ENCODE measurements around the gene C1orf216. TPM values are rescaled to one million over a fixed set of nuclear protein-coding genes. Genes with fewer than 3 reads are reported as not detected.

The C1orf216 gene
- total and polyA plus RNA-seq, 10 of the 15 experiments (the other 5 are each of a cell fraction or from before 2014, with no cell fraction given): 2.9 to 17.2 (median 11.3) TPM

DNA sequence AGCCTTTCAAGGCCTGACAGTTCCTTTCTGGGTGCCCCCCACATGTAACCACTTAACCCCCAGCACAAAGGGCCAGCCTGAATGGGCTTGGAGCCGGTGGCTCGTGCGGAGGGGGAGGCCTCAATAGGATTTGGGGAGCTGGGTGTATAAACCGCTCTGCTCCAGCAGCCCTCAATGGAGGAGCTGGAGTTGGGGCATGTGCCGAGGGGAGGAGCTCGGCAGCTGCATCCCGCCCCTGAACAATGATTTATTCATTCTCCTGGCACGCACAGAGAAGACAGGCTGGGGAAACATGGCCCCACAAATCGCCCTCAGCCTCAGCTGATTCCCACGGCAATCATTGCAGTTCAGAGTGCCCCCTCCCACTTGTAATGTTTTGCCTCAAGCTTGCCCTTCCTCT lies 6.9 kb upstream of the C1orf216 start:
- H3K79me2 ChIP-seq (ENCODE audit: control insufficient read depth, insufficient read depth, low read length): no peaks in the 10 kb centered on the region
- no peaks in the 10 kb centered on the region for H3K9me3 ChIP-seq (replicated peaks; ENCODE audit: control insufficient read depth, insufficient read depth, low read length)
- WGBS (ENCODE audit: insufficient coverage, insufficient replicate concordance, low lambda C conversion rate, missing lambda C conversion rate): 84% methylated on average over 10 of the region's 10 CpGs
- H2AFZ ChIP-seq (ENCODE audit: control insufficient read depth, low read depth, low read length): no peak overlapping the region
- intact Hi-C loops (cut with micrococcal nuclease; ENCODE audit: unreplicated experiment) (no loop called here), in situ Hi-C loops (cut with MboI) (loop anchor here (5.0 kb wide), 1 partner anchor 93 kb away; no protein-coding TSS in a partner anchor)
- ATAC-seq: no peak
- ChIA-PET POLR2A (interaction anchor here (0.7 kb wide), 1 partner anchor 189 kb away, joined by 4 read pairs; no protein-coding TSS in a partner anchor), RAD21 (ENCODE audit: unreplicated experiment) (interaction anchor here (0.6 to 2.6 kb wide), 7 partner anchors 10 to 275 kb away, joined by 3 to 7 read pairs (median 4); no protein-coding TSS in a partner anchor), CTCF (interaction anchor here (1.1 to 7.5 kb wide), 11 partner anchors 11 to 274 kb away, joined by 3 to 109 read pairs (median 18); partner anchors contain the start of genes C1orf216 and TFAP2E), SMC1A (ENCODE audit: uncharacterized antibody, unreplicated experiment) (interaction anchor here (0.7 to 5.0 kb wide), 9 partner anchors 12 to 161 kb away, joined by 3 to 47 read pairs (median 5); partner anchors contain the start of gene CLSPN)
- no peak overlapping the region for H3K4me2 ChIP-seq (ENCODE audit: control insufficient read depth, insufficient read depth)
- no peak for FAIRE-seq
- no peak overlapping the region for H3K4me3 ChIP-seq
- H3K27me3 ChIP-seq (replicated peaks in 1 of 2; ENCODE audit: control insufficient read depth in 2 of 2, insufficient read depth in 2 of 2, low read length in 1 of 2): no peaks in the 10 kb centered on the region
- H3K4me1 ChIP-seq (ENCODE audit: control insufficient read depth, insufficient read depth, low read length): no peaks in the 10 kb centered on the region
- H3K9ac ChIP-seq (ENCODE audit: control insufficient read depth, insufficient read depth, low read length): no peak overlapping the region
- no peaks in the 10 kb centered on the region for H4K20me1 ChIP-seq (ENCODE audit: control insufficient read depth, insufficient read depth)
- no peak for DNase-seq (ENCODE audit: low read depth, low spot score)
- no peak overlapping the region for H3K27ac ChIP-seq (ENCODE audit: control insufficient read depth, insufficient read depth)
- BruUV-seq (replicated peaks): no TSS peak
- H3K36me3 ChIP-seq (ENCODE audit: control insufficient read depth in 2 of 2, insufficient read depth in 2 of 2, low read length in 1 of 2): peaks cover 0 to 2% of the 10 kb centered on the region in 2 experiments; a peak in 2 of 4 replicates
- no peak for TF ChIP-seq KAT2A (conservative IDR thresholded peaks at IDR 0.05; ENCODE audit: control insufficient read depth, low read depth, low read length)
- TF ChIP-seq, protein P1, sequence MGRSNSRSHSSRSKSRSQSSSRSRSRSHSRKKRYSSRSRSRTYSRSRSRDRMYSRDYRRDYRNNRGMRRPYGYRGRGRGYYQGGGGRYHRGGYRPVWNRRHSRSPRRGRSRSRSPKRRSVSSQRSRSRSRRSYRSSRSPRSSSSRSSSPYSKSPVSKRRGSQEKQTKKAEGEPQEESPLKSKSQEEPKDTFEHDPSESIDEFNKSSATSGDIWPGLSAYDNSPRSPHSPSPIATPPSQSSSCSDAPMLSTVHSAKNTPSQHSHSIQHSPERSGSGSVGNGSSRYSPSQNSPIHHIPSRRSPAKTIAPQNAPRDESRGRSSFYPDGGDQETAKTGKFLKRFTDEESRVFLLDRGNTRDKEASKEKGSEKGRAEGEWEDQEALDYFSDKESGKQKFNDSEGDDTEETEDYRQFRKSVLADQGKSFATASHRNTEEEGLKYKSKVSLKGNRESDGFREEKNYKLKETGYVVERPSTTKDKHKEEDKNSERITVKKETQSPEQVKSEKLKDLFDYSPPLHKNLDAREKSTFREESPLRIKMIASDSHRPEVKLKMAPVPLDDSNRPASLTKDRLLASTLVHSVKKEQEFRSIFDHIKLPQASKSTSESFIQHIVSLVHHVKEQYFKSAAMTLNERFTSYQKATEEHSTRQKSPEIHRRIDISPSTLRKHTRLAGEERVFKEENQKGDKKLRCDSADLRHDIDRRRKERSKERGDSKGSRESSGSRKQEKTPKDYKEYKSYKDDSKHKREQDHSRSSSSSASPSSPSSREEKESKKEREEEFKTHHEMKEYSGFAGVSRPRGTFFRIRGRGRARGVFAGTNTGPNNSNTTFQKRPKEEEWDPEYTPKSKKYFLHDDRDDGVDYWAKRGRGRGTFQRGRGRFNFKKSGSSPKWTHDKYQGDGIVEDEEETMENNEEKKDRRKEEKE (IDR thresholded peaks at IDR 0.05): no peak
- no peak for TF ChIP-seq RELA (IDR thresholded peaks at IDR 0.05; ENCODE audit: borderline replicate concordance, partially characterized antibody)
- no peak for TF ChIP-seq NR2C1 (IDR thresholded peaks at IDR 0.05)
- no peak for TF ChIP-seq HDGF (IDR thresholded peaks at IDR 0.05)
- no peak for TF ChIP-seq EZH2 (IDR thresholded peaks at IDR 0.05; ENCODE audit: borderline replicate concordance, control insufficient read depth, low read depth, low read length)
- TF ChIP-seq RUNX3 (IDR thresholded peaks at IDR 0.05; ENCODE audit: low read length): no peak
- TF ChIP-seq TCF7 (IDR thresholded peaks at IDR 0.05; ENCODE audit: borderline replicate concordance): no peak
- no peak for TF ChIP-seq CREB1 (IDR thresholded peaks at IDR 0.05; ENCODE audit: low read depth)
- TF ChIP-seq SREBF2 (IDR thresholded peaks at IDR 0.05; ENCODE audit: low read length): no peak
- no peak for TF ChIP-seq SP1 (IDR thresholded peaks at IDR 0.05; ENCODE audit: low read depth, low read length)
- TF ChIP-seq FOXK2 (IDR thresholded peaks at IDR 0.05): no peak
- TF ChIP-seq ETV6 (conservative IDR thresholded peaks at IDR 0.05 in 1 of 2, IDR thresholded peaks at IDR 0.05 in 1 of 2; ENCODE audit: borderline replicate concordance in 1 of 2, low read depth in 1 of 2): no peak
- no peak for TF ChIP-seq CHD2 (IDR thresholded peaks at IDR 0.05; ENCODE audit: borderline replicate concordance, low read depth, low read length)
